Limb (tissue), 2 donors: ENCODE measurements around the gene BTN2A1.
"Not testable (repeated sequence)": the region's sequence is repeated elsewhere in the genome, so short reads cannot be mapped to it uniquely, and the experiment has no call there.

Experiments used
- DNase-seq, 2 donors: peaks; one replicate each; pipeline ENCODE4 v3.0.0-alpha.2; 2016; ENCODE audit errors: extremely low spot score in 2 of 2

The BTN2A1 gene

DNA sequence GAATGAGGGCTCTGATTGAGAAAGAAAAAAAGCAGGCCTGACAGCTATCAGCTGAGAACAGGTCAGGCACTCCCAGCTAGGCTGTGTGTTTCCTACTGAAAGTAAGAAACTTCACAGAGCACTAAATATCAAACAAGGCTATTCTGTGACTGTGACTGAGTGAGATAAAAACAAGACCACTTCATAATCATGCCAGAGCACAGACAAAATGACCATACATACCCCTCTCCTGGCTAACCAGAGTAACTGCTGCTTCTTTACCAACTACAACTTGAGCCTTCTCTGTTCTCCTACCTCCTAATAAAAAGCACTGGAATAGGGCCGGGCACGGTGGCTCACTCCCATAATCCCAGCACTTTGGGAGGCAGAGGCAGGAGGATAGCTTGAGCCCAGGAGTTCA, 35.5 kb downstream of the BTN2A1 start:
- DNase-seq: no peak

- DNase-seq: no peak
Measured at GRCh38 chr6:26494117-26494516, 36.4 kb downstream of the BTN2A1 start.

DNA sequence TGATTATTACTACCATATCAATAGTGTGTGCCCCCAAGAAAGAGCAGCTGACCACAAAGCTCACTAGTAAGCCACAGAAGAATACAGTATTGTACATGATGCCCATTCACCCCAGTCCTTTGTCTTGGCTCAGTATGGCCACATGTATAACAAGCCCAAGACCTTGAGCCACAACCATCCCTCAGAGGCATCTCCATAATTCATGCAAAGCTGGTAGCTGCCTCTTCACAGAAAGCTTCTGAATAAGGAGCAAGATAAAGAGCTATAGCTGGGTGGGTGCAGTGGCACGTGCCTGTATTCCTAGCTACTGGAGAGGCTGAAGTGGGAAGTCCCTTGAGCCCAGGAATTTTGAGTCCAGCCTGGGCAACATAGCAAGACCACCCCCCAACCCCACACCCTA, 37.5 kb downstream of the BTN2A1 start:
- no peak for DNase-seq

DNA sequence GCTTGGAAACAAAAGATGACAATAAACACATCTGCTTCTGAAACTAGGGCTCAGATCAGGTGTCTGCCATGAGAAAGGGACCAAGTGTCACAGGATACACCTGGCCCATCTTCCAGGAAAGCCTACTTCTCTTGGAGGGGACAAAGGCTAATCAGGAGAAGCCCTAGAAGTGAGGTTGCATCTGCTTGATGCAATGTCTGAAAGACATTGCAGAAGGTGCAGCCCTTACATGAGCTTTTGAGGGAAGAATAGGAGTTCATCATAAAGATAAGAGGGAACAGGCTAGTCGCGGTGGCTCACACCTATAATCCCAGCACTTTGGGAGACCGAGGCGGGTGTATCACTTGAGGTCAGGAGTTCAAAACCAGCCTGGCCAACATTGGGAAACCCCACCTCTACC, 39.9 kb downstream of the BTN2A1 start:
- no peak for DNase-seq

GRCh38 chr6:26500102-26500501, 42.3 kb downstream of the BTN2A1 start, which contains the start of gene BTN1A1:
BTN1A1 (plus strand) TSS chr6:26500303; CDS start chr6:26501287, 984 bp downstream.
- DNase-seq: no peak

DNA sequence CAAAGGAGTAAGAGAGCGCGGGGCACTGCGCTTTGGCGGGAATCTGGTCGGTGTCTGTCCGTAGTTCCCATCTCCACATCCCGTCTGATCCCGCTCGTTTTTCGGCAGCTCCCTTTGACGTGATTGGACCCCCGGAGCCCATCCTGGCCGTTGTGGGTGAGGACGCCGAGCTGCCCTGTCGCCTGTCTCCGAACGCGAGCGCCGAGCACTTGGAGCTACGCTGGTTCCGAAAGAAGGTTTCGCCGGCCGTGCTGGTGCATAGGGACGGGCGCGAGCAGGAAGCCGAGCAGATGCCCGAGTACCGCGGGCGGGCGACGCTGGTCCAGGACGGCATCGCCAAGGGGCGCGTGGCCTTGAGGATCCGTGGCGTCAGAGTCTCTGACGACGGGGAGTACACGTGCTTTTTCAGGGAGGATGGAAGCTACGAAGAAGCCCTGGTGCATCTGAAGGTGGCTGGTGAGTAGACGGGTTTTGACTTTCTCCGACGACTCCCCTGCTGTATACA, 43.8 kb downstream of the BTN2A1 start:
- DNase-seq: peak in 1 of 2 donors; percentile 60

- no peak for DNase-seq
Measured at GRCh38 chr6:26502165-26502564, 44.4 kb downstream of the BTN2A1 start.

DNA sequence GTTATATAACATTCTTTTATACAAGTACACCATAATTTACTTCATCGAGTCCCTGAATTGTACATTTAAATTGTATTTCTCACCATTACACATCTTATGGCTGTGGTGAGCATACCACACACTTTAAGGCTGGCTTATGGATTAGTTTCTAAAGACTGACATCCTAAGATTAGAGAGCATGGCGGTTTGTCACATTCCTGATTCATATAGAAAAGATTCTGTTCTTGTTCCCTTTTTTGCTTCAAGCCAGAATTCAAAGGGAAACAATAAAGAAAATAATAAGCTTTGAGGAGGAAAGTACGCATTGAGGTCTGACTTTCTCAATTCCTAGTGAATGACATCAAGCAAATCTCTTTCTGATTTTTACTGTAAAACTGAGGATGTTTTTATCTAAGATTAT, 44.9 kb downstream of the BTN2A1 start:
- no peak for DNase-seq

GRCh38 chr6:26507658-26508057, 49.9 kb downstream of the BTN2A1 start:
- DNase-seq: no peak

- DNase-seq: not testable (repeated sequence)
Measured at GRCh38 chr6:26511033-26511432, 53.3 kb downstream of the BTN2A1 start.

GRCh38 chr6:26514984-26515383, 57.2 kb downstream of the BTN2A1 start:
- DNase-seq: no peak

DNA sequence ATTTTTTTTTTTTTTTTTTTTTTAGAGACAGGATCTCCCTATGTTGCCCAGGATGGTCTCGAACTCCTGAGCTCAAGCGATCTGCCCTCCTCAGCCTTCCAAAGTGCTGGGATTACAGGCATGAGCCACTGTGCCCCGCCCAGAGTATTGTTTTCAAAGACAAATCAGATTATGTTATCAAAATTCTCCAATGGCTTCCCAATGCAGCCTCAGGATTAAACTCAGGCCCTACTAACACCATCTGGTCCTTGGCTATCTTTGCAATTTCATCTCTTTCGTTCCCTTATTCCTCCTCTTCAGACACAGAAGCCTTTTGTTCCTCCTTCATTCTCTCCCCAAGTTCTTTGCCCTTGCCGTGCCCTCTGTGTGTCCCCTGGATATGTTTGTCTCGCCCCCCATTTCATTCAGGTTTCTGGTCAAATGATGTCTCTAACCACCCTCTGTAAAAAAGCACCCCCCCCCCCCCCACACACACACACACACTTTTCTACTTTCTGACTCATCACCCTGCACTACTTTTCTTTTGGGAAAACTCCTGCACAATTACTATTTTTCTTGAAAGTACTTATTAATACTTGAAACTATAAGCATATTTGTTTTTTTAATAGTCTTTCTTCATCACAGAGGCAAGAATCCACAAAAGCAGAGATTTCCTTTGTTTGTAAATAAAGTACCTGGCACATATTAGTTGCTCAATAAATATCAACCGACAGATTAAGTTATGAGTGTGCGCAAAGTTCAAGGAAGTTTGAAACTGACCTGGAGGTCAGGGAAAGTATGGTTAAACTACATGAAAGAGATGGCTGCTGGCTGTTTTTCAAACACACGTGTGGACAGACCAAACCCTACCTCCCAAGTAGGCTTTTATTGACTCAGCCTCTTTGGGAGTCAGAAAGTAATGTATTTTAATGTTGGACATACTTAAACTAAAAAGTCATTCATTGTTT, 59.0 kb downstream of the BTN2A1 start:
- DNase-seq: no peak
